Gastroesophageal sphincter (tissue), 3 donors: ENCODE measurements around the gene FFAR3.

ENCODE experiments used
- POLR2A ChIP-seq, 2 donors: fragments of 450-650 bp; IDR thresholded peaks; one replicate each; pipeline ENCODE4 v1.6.1; 2017; ENCODE audit warnings: antibody characterized with exemption in 2 of 2, mild to moderate bottlenecking in 2 of 2, moderate library complexity in 1 of 2
- POLR2AphosphoS5 ChIP-seq: sonication (generic); formaldehyde crosslinking; IDR thresholded peaks from one replicate; pipeline ENCODE4 v1.6.1; 2017; ENCODE audit warnings: antibody characterized with exemption
- TF ChIP-seq, protein P1 (sequence below), 4 experiments: fragments of 200-600 bp in 2 of 4; fragments of 450-650 bp in 2 of 4; sonication (generic) in 1 of 4; IDR thresholded peaks; one replicate each; pipeline ENCODE4 v1.5.1; 2017 to 2019; ENCODE audit warnings: antibody characterized with exemption in 4 of 4, mild to moderate bottlenecking in 2 of 4, moderate library complexity in 2 of 4

DNA sequence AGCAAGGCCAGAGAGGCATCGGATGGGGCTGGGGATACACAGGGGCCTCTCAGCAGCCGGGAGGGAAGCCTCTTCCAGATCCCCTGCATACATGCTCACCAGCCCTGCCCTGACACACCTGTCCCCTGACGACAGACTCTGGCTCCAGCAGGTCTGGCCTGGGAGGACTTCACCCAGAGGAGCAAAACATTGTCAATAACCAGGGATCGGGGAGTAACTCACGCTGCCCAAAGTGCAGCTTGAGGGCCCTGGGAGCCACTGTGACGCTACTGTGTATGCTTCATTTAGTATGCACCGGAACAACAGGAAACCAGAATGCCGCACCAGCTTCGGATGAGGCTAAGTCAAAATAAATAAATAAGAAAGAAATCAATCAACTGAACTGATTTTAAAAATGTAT is 41.7 kb upstream of the FFAR3 start:
- no peak for TF ChIP-seq POLR2A (IDR thresholded peaks at IDR 0.05)
- TF ChIP-seq, protein P1, sequence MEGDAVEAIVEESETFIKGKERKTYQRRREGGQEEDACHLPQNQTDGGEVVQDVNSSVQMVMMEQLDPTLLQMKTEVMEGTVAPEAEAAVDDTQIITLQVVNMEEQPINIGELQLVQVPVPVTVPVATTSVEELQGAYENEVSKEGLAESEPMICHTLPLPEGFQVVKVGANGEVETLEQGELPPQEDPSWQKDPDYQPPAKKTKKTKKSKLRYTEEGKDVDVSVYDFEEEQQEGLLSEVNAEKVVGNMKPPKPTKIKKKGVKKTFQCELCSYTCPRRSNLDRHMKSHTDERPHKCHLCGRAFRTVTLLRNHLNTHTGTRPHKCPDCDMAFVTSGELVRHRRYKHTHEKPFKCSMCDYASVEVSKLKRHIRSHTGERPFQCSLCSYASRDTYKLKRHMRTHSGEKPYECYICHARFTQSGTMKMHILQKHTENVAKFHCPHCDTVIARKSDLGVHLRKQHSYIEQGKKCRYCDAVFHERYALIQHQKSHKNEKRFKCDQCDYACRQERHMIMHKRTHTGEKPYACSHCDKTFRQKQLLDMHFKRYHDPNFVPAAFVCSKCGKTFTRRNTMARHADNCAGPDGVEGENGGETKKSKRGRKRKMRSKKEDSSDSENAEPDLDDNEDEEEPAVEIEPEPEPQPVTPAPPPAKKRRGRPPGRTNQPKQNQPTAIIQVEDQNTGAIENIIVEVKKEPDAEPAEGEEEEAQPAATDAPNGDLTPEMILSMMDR (IDR thresholded peaks at IDR 0.05) = no peak
- no peak for TF ChIP-seq POLR2AphosphoS5
